Type B pancreatic cell (in vitro differentiated cells): Measurements from ENCODE around the gene PDCD11. TPM values are rescaled to one million over a fixed set of nuclear protein-coding genes. Genes with fewer than 3 reads are reported as not detected.

Source experiments
- DNase-seq: peaks from one replicate; pipeline ENCODE4 v3.0.0; 2021; ENCODE audit warnings: mixed read lengths; ENCODE audit not compliant: unreplicated experiment; ENCODE audit errors: extremely low spot score
- H3K27ac Mint-ChIP-seq: 2 replicates; pipeline ENCODE4 v1.8.0; 2021; ENCODE audit warnings: mild to moderate bottlenecking, mixed read lengths
- H3K27me3 Mint-ChIP-seq: 2 replicates; pipeline ENCODE4 v1.8.0; 2021; ENCODE audit warnings: mixed read lengths
- H3K36me3 Mint-ChIP-seq: 2 replicates; pipeline ENCODE4 v1.8.0; 2021; ENCODE audit warnings: mixed read lengths
- H3K4me1 Mint-ChIP-seq: one replicate; pipeline ENCODE4 v1.8.0; 2021; ENCODE audit warnings: mixed read lengths; ENCODE audit not compliant: unreplicated experiment
- H3K4me3 Mint-ChIP-seq: 2 replicates; pipeline ENCODE4 v1.8.0; 2021; ENCODE audit warnings: mild to moderate bottlenecking, mixed read lengths
- H3K9me3 Mint-ChIP-seq: 2 replicates; pipeline ENCODE4 v1.8.0; 2021; ENCODE audit warnings: mixed read lengths
- CTCF ChIP-seq: fragments of 200-600 bp; sonication (generic); conservative IDR thresholded peaks from 2 replicates; pipeline ENCODE4 v1.5.0; 2021; ENCODE audit warnings: antibody characterized with exemption, mild to moderate bottlenecking
- total RNA-seq: library from RNA; stranded (reverse); gene quantifications from 2 replicates; pipeline ENCODE4 v1.2.1, GENCODE V29; 2021; ENCODE audit warnings: low replicate concordance

The PDCD11 gene
- total RNA-seq, 1 donor from 2014 or later = 53.2 TPM

- DNase-seq = no peak
- H3K4me3 Mint-ChIP-seq = no peak overlapping the region
- H3K27ac Mint-ChIP-seq = no peak overlapping the region
- H3K9me3 Mint-ChIP-seq = no peaks in the 10 kb centered on the region
- H3K36me3 Mint-ChIP-seq = peaks cover 37% of the 10 kb centered on the region
- TF ChIP-seq CTCF = no peak
- H3K27me3 Mint-ChIP-seq = no peaks in the 10 kb centered on the region
- H3K4me1 Mint-ChIP-seq = no peaks in the 10 kb centered on the region
These were observed 37.4 kb downstream of the PDCD11 start for GRCh38 chr10:103433858-103434257.

GRCh38 chr10:103439776-103440175, 43.4 kb downstream of the PDCD11 start:
- no peaks in the 10 kb centered on the region for H3K9me3 Mint-ChIP-seq
- no peak for TF ChIP-seq CTCF

GRCh38 chr10:103440416-103440815, 44.0 kb downstream of the PDCD11 start:
- no peak for DNase-seq
- Mint-ChIP-seq H3K4me1 (no peaks in the 10 kb centered on the region), H3K36me3 (peaks cover 35% of the 10 kb centered on the region), H3K27ac (no peak overlapping the region), H3K4me3 (no peak overlapping the region), H3K27me3 (no peaks in the 10 kb centered on the region), H3K9me3 (no peaks in the 10 kb centered on the region)
- TF ChIP-seq CTCF = no peak

More at GRCh38 chr10:103439776-103440175, 43.4 kb downstream of the PDCD11 start:
- DNase-seq = no peak
- H3K4me1 Mint-ChIP-seq = no peaks in the 10 kb centered on the region
- no peaks in the 10 kb centered on the region for H3K27me3 Mint-ChIP-seq
- no peak overlapping the region for H3K4me3 Mint-ChIP-seq
- H3K36me3 Mint-ChIP-seq = peaks cover 31% of the 10 kb centered on the region
- H3K27ac Mint-ChIP-seq = no peak overlapping the region

- Mint-ChIP-seq H3K4me3 (no peak overlapping the region), H3K27ac (no peak overlapping the region), H3K4me1 (no peaks in the 10 kb centered on the region), H3K9me3 (no peaks in the 10 kb centered on the region), H3K27me3 (no peaks in the 10 kb centered on the region), H3K36me3 (peaks cover 35% of the 10 kb centered on the region)
- TF ChIP-seq CTCF = no peak
- DNase-seq = no peak
These were observed 44.8 kb downstream of the PDCD11 start for GRCh38 chr10:103441206-103441605.

GRCh38 chr10:103441611-103442010, 45.2 kb downstream of the PDCD11 start:
- H3K36me3 Mint-ChIP-seq = peaks cover 30% of the 10 kb centered on the region
- no peaks in the 10 kb centered on the region for H3K9me3 Mint-ChIP-seq
- TF ChIP-seq CTCF = no peak
- H3K4me3 Mint-ChIP-seq = no peak overlapping the region
- no peaks in the 10 kb centered on the region for H3K27me3 Mint-ChIP-seq
- H3K27ac Mint-ChIP-seq = no peak overlapping the region
- H3K4me1 Mint-ChIP-seq = no peaks in the 10 kb centered on the region
- DNase-seq = no peak

GRCh38 chr10:103442031-103442461, 45.6 kb downstream of the PDCD11 start:
- Mint-ChIP-seq H3K36me3 (peaks cover 26% of the 10 kb centered on the region), H3K27me3 (no peaks in the 10 kb centered on the region), H3K9me3 (no peaks in the 10 kb centered on the region), H3K4me1 (no peaks in the 10 kb centered on the region), H3K27ac (no peak overlapping the region), H3K4me3 (no peak overlapping the region)
- DNase-seq = no peak
- TF ChIP-seq CTCF = no peak
